H54 (cell line): ENCODE data around the gene PRG3.
A peak's percentile ranks its signal among the peaks of the same experiment; 100 is the strongest.
"Not testable (repeated sequence)": the region's sequence is repeated elsewhere in the genome, so short reads cannot be mapped to it uniquely, and the experiment has no call there.

Experiments used
- DNase-seq: peaks from one replicate; pipeline ENCODE4 v3.0.0; 2011; ENCODE audit warnings: low spot score, mixed read lengths; ENCODE audit not compliant: insufficient read length
- FAIRE-seq: peaks from 3 replicates; lab custom pipeline; 2011; peaks lifted over from hg19 to GRCh38; lab: Jason Lieb, UNC
- POLR2A ChIP-seq: IDR thresholded peaks from 2 replicates; pipeline ENCODE4 v1.6.1; 2011; ENCODE audit warnings: low read depth, mild to moderate bottlenecking, low read length

Gene PRG3

DNA sequence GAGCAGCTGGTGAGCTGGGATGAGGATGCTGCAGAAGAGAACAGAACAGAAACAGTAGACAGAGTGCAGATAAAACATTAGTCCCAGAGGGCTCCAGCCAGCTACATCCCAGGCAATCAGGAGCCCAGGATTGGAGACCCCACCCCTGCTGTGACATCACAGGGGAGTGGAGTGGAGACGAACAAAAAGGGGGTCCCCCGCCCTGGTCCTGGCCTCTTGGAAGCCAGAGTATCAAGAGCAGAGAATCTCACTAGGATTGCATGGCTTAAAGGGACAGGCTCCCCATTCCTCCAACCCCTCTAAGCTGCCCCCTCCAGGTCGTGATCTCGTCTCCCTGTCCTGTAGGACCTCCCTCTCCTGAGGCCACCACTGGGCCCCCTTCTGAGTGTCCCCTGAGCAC lies 42.8 kb downstream of the PRG3 start, which contains the start of gene P2RX3:
P2RX3 (plus strand) TSS at position 211 of the 400 bp plus-strand sequence. CDS start 199 bp downstream, outside the sequence.
- DNase-seq (no peak), FAIRE-seq (no peak)
- TF ChIP-seq POLR2A: no peak

GRCh38 chr11:57336856-57337255 lies 44.1 kb downstream of the PRG3 start:
- FAIRE-seq, DNase-seq: not testable (repeated sequence)

DNA sequence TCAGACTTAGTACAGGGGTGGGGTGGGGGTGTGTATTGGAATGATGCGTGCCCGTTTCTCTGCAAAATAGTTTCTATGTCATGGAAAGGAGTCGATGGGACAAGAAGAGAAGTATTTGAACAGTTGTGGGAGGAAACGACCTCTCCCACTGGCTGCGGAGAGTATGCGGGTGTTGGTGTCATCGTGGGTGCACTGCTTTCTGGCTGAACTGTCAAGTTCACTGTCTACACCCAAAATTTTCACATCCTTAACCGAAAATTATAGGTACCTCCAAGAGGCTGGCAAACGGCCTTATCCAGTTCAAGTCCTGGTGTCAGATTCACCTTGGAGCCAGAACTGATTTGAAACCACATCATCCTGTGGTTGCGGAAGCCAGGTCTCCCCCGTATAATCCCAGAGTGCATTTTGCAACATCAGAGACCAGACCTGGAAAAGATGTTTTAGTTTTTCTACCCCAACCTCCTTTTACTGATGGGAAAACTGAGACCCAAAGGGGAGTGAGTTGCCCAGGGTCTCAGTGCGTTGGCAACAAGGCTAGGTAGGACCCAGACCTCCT lies 44.8 kb downstream of the PRG3 start:
- TF ChIP-seq POLR2A: no peak
- DNase-seq (no peak), FAIRE-seq (no peak)

GRCh38 chr11:57335343-57336110 lies 45.4 kb downstream of the PRG3 start, which contains the start of gene SSRP1:
Gene SSRP1, minus strand, starts transcription at chr11:57335892. Its CDS starts 771 bp downstream, at chr11:57335121.
- TF ChIP-seq POLR2A: peak; percentile 66
- FAIRE-seq: no peak
- peak; percentile 88 for DNase-seq

DNA sequence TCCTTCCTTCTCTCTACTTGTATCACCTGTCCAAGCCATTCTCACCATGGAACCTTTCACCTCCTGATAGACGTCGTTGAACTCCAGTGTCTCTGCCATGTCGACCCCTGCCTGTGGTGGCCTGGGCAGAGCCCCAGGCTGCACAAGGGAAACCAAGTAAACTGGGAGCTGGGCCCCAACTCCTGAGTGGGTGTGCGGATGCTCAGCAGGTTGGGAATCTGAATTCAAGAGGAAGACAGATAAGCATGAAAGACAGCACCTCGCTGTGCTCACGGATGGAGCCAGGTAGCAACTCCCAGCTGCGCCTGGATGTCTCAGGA lies 46.0 kb downstream of the PRG3 start:
- no peak for DNase-seq
- no peak for TF ChIP-seq POLR2A
- no peak for FAIRE-seq

GRCh38 chr11:57332694-57333440 lies 48.1 kb downstream of the PRG3 start:
- no peak for DNase-seq
- no peak for FAIRE-seq
- no peak for TF ChIP-seq POLR2A

DNA sequence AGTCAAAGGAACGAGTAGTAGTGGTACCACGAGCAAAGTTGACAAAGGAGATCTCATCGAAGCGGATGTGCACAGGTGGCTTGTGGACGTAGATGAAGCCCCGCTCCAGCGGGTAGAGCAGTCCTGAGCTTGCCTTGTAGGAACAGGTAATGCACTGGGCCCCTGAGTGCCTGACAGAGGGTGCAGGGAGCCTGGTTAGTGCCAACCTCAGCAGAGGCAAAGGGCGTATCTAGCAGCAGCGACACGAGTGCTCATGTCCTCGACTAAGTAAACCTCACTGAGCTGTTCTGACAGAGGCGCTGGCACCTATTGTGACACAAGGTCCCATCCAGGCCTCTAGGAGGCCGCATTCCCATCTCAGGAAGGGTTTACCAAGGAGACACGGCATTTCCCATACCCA lies 49.2 kb downstream of the PRG3 start:
- TF ChIP-seq POLR2A: no peak
- no peak for FAIRE-seq
- DNase-seq: no peak

GRCh38 chr11:57330029-57330428 lies 50.9 kb downstream of the PRG3 start:
- no peak for FAIRE-seq
- no peak for TF ChIP-seq POLR2A
- no peak for DNase-seq

DNA sequence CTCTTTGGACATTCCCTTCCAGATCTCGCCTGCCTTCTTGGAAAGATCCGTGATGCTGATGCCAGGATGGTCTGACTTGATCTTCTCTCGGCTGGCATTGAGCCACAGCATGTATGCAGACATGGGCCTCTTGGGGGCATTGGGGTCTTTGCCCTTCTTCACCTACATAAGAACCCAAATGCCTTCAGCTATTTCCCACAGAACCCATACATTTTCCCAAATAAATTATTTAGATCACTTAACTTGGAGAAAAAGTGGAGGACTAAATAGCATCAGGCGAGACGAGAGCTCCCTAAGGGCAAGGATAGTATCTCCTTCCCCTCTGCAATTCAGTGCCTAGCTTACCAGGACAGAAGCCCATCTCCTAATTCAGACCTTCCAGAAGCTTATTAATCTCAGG lies 53.2 kb downstream of the PRG3 start:
- FAIRE-seq: no peak
- TF ChIP-seq POLR2A: no peak

More for the DNA sequence above, 53.2 kb downstream of the PRG3 start:
- no peak for DNase-seq
